ENCODE results near the gene PTK7.

Gene PTK7

GRCh38 chr6:43091020-43091419 lies 14.9 kb downstream of the PTK7 start:
- Histone ChIP-seq H3K27ac (ENCODE audit: low read length) (no peak overlapping the region), H3K79me2 (ENCODE audit: low read length) (no peaks in the 10 kb centered on the region), H3K9ac (ENCODE audit: low read length) (no peak overlapping the region), H3K4me2 (ENCODE audit: low read length) (no peak overlapping the region), H3K4me1 (ENCODE audit: low read length) (peaks cover 20% of the 10 kb centered on the region), H4K20me1 (ENCODE audit: insufficient read depth, low read length) (peaks cover 8% of the 10 kb centered on the region; the same call in 1 of the 2 replicates), H3K36me3 (replicated peaks; ENCODE audit: low read depth, low read length) (no peaks in the 10 kb centered on the region), H2AFZ (ENCODE audit: low read depth, low read length) (no peak overlapping the region), H3K4me3 (ENCODE audit: low read length) (no peak overlapping the region), H3K27me3 (ENCODE audit: low read depth, low read length) (peaks cover 32% of the 10 kb centered on the region), H3K9me3 (ENCODE audit: insufficient read depth, low read length) (no peaks in the 10 kb centered on the region)
- TF ChIP-seq CTCF (IDR thresholded peaks at IDR 0.05; ENCODE audit: low read depth, low read length), result no peak
- TF ChIP-seq EZH2phosphoT487 (IDR thresholded peaks at IDR 0.05; ENCODE audit: low read depth), result no peak

- Histone ChIP-seq H3K9ac (ENCODE audit: low read length) (no peak overlapping the region), H3K27me3 (ENCODE audit: low read depth, low read length) (peaks cover 31% of the 10 kb centered on the region), H3K4me1 (ENCODE audit: low read length) (peaks cover 20% of the 10 kb centered on the region), H4K20me1 (ENCODE audit: insufficient read depth, low read length) (peaks cover 7% of the 10 kb centered on the region; the same call in 1 of the 2 replicates), H3K4me2 (ENCODE audit: low read length) (no peak overlapping the region), H3K27ac (ENCODE audit: low read length) (no peak overlapping the region), H3K79me2 (ENCODE audit: low read length) (no peaks in the 10 kb centered on the region), H3K4me3 (ENCODE audit: low read length) (no peak overlapping the region), H3K36me3 (replicated peaks; ENCODE audit: low read depth, low read length) (no peaks in the 10 kb centered on the region), H3K9me3 (ENCODE audit: insufficient read depth, low read length) (no peaks in the 10 kb centered on the region), H2AFZ (ENCODE audit: low read depth, low read length) (no peak overlapping the region)
- no peak for TF ChIP-seq CTCF (IDR thresholded peaks at IDR 0.05; ENCODE audit: low read depth, low read length)
- TF ChIP-seq EZH2phosphoT487 (IDR thresholded peaks at IDR 0.05; ENCODE audit: low read depth), result no peak
Observed at GRCh38 chr6:43091436-43091991, 15.4 kb downstream of the PTK7 start.

- H3K4me1 ChIP-seq (ENCODE audit: low read length), result peaks cover 20% of the 10 kb centered on the region
- H3K4me3 ChIP-seq (ENCODE audit: low read length), result no peak overlapping the region
- H2AFZ ChIP-seq (ENCODE audit: low read depth, low read length), result no peak overlapping the region
- H3K27ac ChIP-seq (ENCODE audit: low read length), result no peak overlapping the region
- H3K27me3 ChIP-seq (ENCODE audit: low read depth, low read length), result peaks cover 20% of the 10 kb centered on the region
- H3K79me2 ChIP-seq (ENCODE audit: low read length), result no peaks in the 10 kb centered on the region
- H3K9ac ChIP-seq (ENCODE audit: low read length), result no peak overlapping the region
- H3K36me3 ChIP-seq (replicated peaks; ENCODE audit: low read depth, low read length), result no peaks in the 10 kb centered on the region
- H4K20me1 ChIP-seq (ENCODE audit: insufficient read depth, low read length), result no peaks in the 10 kb centered on the region; the same call in 1 of the 2 replicates
- TF ChIP-seq CTCF (IDR thresholded peaks at IDR 0.05; ENCODE audit: low read depth, low read length) (no peak), EZH2phosphoT487 (IDR thresholded peaks at IDR 0.05; ENCODE audit: low read depth) (no peak)
- H3K4me2 ChIP-seq (ENCODE audit: low read length), result no peak overlapping the region
- no peaks in the 10 kb centered on the region for H3K9me3 ChIP-seq (ENCODE audit: insufficient read depth, low read length)
Observed at GRCh38 chr6:43092635-43093034, 16.5 kb downstream of the PTK7 start.

GRCh38 chr6:43093436-43094289 lies 17.5 kb downstream of the PTK7 start:
- no peak overlapping the region for H2AFZ ChIP-seq (ENCODE audit: low read depth, low read length)
- TF ChIP-seq EZH2phosphoT487 (IDR thresholded peaks at IDR 0.05; ENCODE audit: low read depth), result no peak
- no peak for TF ChIP-seq CTCF (IDR thresholded peaks at IDR 0.05; ENCODE audit: low read depth, low read length)
- no peaks in the 10 kb centered on the region for H3K9me3 ChIP-seq (ENCODE audit: insufficient read depth, low read length)
- peaks cover 20% of the 10 kb centered on the region for H3K4me1 ChIP-seq (ENCODE audit: low read length)
- no peak overlapping the region for H3K9ac ChIP-seq (ENCODE audit: low read length)
- no peak overlapping the region for H3K27ac ChIP-seq (ENCODE audit: low read length)
- no peaks in the 10 kb centered on the region for H4K20me1 ChIP-seq (ENCODE audit: insufficient read depth, low read length)
- H3K4me3 ChIP-seq (ENCODE audit: low read length), result no peak overlapping the region
- H3K4me2 ChIP-seq (ENCODE audit: low read length), result peak overlapping the region; percentile 39
- no peaks in the 10 kb centered on the region for H3K36me3 ChIP-seq (replicated peaks; ENCODE audit: low read depth, low read length)
- no peaks in the 10 kb centered on the region for H3K79me2 ChIP-seq (ENCODE audit: low read length)
- peaks cover 16% of the 10 kb centered on the region for H3K27me3 ChIP-seq (ENCODE audit: low read depth, low read length)
